Thyroid gland (tissue), 4 donors: Measurements from ENCODE around the gene WASHC4.

Source experiments
- CTCF ChIP-seq, 6 experiments: fragments of 200-600 bp in 3 of 6; fragments of 450-650 bp in 3 of 6; sonication (generic) in 3 of 6; IDR thresholded peaks; one replicate each; pipeline ENCODE4 v1.5.1; 2016 to 2019; ENCODE audit warnings: antibody characterized with exemption in 6 of 6, mild to moderate bottlenecking in 2 of 6, inconsistent platforms in 1 of 6, moderate library complexity in 1 of 6
- POLR2A ChIP-seq, 2 donors: fragments of 450-650 bp; IDR thresholded peaks; one replicate each; pipeline ENCODE4 v1.6.1; 2017; ENCODE audit warnings: antibody characterized with exemption in 2 of 2, mild to moderate bottlenecking in 2 of 2, moderate library complexity in 1 of 2

GRCh38 chr12:105198961-105199360 lies 91.4 kb downstream of the WASHC4 start:
- TF ChIP-seq POLR2A (IDR thresholded peaks at IDR 0.05): no peak
- TF ChIP-seq CTCF (IDR thresholded peaks at IDR 0.05): no peak
